A549 (cell line): ENCODE results near the gene OMP.

ENCODE experiments used
- POLR2A ChIP-seq: IDR thresholded peaks from 2 replicates; pipeline ENCODE4 v1.6.1; 2012; ENCODE audit warnings: mild to moderate bottlenecking, low read length
- POLR2AphosphoS2 ChIP-seq: conservative IDR thresholded peaks from 2 replicates; pipeline ENCODE4 v1.6.1; 2012; ENCODE audit warnings: low read length, improper control_type of control experiment, inconsistent platforms
- REST ChIP-seq: fragments of 200-600 bp; sonication (generic); IDR thresholded peaks from 2 replicates; pipeline ENCODE4 v1.6.1; 2016; ENCODE audit warnings: antibody characterized with exemption, mild to moderate bottlenecking, moderate library complexity
- SREBF2 ChIP-seq: fragments of 450-650 bp; IDR thresholded peaks from 2 replicates; pipeline ENCODE4 v1.6.1; 2014; ENCODE audit warnings: mild to moderate bottlenecking, moderate library complexity
- USF2 ChIP-seq: fragments of 450-650 bp; IDR thresholded peaks from 2 replicates; pipeline ENCODE4 v1.6.1; 2014; ENCODE audit warnings: antibody characterized with exemption
- TF ChIP-seq, protein P1 (sequence below): fragments of >200 bp; sonication (Bioruptor Twin); formaldehyde crosslinking; IDR thresholded peaks from 3 replicates; pipeline ENCODE4 v1.5.1; 2016

GRCh38 chr11:77111946-77112345 is 9.3 kb downstream of the OMP start:
- TF ChIP-seq, protein P1, sequence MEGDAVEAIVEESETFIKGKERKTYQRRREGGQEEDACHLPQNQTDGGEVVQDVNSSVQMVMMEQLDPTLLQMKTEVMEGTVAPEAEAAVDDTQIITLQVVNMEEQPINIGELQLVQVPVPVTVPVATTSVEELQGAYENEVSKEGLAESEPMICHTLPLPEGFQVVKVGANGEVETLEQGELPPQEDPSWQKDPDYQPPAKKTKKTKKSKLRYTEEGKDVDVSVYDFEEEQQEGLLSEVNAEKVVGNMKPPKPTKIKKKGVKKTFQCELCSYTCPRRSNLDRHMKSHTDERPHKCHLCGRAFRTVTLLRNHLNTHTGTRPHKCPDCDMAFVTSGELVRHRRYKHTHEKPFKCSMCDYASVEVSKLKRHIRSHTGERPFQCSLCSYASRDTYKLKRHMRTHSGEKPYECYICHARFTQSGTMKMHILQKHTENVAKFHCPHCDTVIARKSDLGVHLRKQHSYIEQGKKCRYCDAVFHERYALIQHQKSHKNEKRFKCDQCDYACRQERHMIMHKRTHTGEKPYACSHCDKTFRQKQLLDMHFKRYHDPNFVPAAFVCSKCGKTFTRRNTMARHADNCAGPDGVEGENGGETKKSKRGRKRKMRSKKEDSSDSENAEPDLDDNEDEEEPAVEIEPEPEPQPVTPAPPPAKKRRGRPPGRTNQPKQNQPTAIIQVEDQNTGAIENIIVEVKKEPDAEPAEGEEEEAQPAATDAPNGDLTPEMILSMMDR = no peak
- TF ChIP-seq POLR2A (no peak), SREBF2 (no peak), REST (no peak), USF2 (no peak), POLR2AphosphoS2 (no peak)
